Neural crest cell (in vitro differentiated cells): ENCODE data around the gene LRTM2. TPM values are rescaled to one million over a fixed set of nuclear protein-coding genes. Genes with fewer than 3 reads are reported as not detected.

Experiments
- DNase-seq: peaks from one replicate; pipeline ENCODE4 v3.0.0; 2021; ENCODE audit warnings: low read depth, mixed read lengths, low spot score
- H3K27ac Mint-ChIP-seq: one replicate; pipeline ENCODE4 v1.8.0; 2021; ENCODE audit warnings: mild to moderate bottlenecking, mixed read lengths; ENCODE audit not compliant: unreplicated experiment
- H3K27me3 Mint-ChIP-seq: 2 replicates; pipeline ENCODE4 v1.8.0; 2021; ENCODE audit warnings: low read depth, mild to moderate bottlenecking, mixed read lengths
- H3K36me3 Mint-ChIP-seq: 2 replicates; pipeline ENCODE4 v1.8.0; 2021; ENCODE audit warnings: low read depth, mild to moderate bottlenecking, mixed read lengths
- H3K4me1 Mint-ChIP-seq: 2 replicates; pipeline ENCODE4 v1.8.0; 2021; ENCODE audit warnings: mixed read lengths
- H3K4me3 Mint-ChIP-seq: one replicate; pipeline ENCODE4 v1.8.0; 2021; ENCODE audit warnings: mild to moderate bottlenecking, mixed read lengths
- H3K9me3 Mint-ChIP-seq: 2 replicates; pipeline ENCODE4 v1.8.0; 2021; ENCODE audit warnings: mixed read lengths
- CTCF ChIP-seq: fragments of 200-600 bp; sonication (generic); conservative IDR thresholded peaks from 2 replicates; pipeline ENCODE4 v1.5.0; 2021; ENCODE audit warnings: antibody characterized with exemption, mild to moderate bottlenecking
- total RNA-seq: library from RNA; stranded (reverse); gene quantifications from 2 replicates; pipeline ENCODE4 v1.2.1, GENCODE V29; 2021

The LRTM2 gene
- total RNA-seq, 1 donor from 2014 or later: 0.19 TPM

- H3K27ac Mint-ChIP-seq: peak overlapping the region; percentile 45
- TF ChIP-seq CTCF: no peak
- no peak for DNase-seq
- no peaks in the 10 kb centered on the region for H3K36me3 Mint-ChIP-seq
- H3K9me3 Mint-ChIP-seq: peaks cover 6% of the 10 kb centered on the region
- no peak overlapping the region for H3K4me3 Mint-ChIP-seq
- H3K4me1 Mint-ChIP-seq: no peaks in the 10 kb centered on the region
- H3K27me3 Mint-ChIP-seq: no peaks in the 10 kb centered on the region
These were observed 62.6 kb downstream of the LRTM2 start for GRCh38 chr12:1882850-1883470.

GRCh38 chr12:1883513-1883912 lies 63.1 kb downstream of the LRTM2 start:
- Mint-ChIP-seq H3K27ac (peak overlapping the region; percentile 45), H3K36me3 (no peaks in the 10 kb centered on the region), H3K27me3 (no peaks in the 10 kb centered on the region), H3K4me3 (no peak overlapping the region), H3K4me1 (no peaks in the 10 kb centered on the region), H3K9me3 (peaks cover 7% of the 10 kb centered on the region)
- TF ChIP-seq CTCF: no peak
- no peak for DNase-seq

DNA sequence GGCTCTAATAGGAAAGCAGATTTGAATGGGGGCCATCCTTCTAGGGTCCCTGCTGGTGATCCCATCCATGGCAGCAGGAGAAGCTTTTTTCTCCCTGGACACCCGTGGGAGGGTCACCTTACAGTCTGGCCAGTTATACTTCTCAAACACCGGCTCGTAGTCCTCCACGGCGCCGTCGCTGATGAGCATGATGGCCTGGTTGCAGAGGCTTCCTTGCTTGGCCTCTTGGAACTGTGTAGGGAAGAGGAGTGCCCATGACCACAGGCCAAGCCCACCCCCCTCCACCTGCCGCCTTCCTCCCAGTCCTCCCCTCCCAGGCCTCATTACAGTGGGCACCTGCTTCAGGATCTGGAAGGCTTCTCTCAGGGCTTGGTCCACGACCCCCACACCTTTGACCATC lies 64.3 kb downstream of the LRTM2 start:
- Mint-ChIP-seq H3K27me3 (no peaks in the 10 kb centered on the region), H3K4me1 (no peaks in the 10 kb centered on the region), H3K9me3 (peaks cover 9% of the 10 kb centered on the region), H3K36me3 (no peaks in the 10 kb centered on the region), H3K4me3 (no peak overlapping the region), H3K27ac (no peak overlapping the region)
- no peak for TF ChIP-seq CTCF
- no peak for DNase-seq

- no peak for TF ChIP-seq CTCF
- Mint-ChIP-seq H3K27ac (no peak overlapping the region), H3K9me3 (peaks cover 9% of the 10 kb centered on the region), H3K27me3 (no peaks in the 10 kb centered on the region), H3K36me3 (no peaks in the 10 kb centered on the region), H3K4me1 (no peaks in the 10 kb centered on the region), H3K4me3 (no peak overlapping the region)
- DNase-seq: no peak
These were observed 64.8 kb downstream of the LRTM2 start for GRCh38 chr12:1885082-1885596.

- no peaks in the 10 kb centered on the region for H3K4me1 Mint-ChIP-seq
- H3K9me3 Mint-ChIP-seq: peaks cover 9% of the 10 kb centered on the region
- H3K36me3 Mint-ChIP-seq: no peaks in the 10 kb centered on the region
- no peak overlapping the region for H3K27ac Mint-ChIP-seq
- TF ChIP-seq CTCF: no peak
- no peak overlapping the region for H3K4me3 Mint-ChIP-seq
- no peak for DNase-seq
- H3K27me3 Mint-ChIP-seq: no peaks in the 10 kb centered on the region
These were observed 65.4 kb downstream of the LRTM2 start for GRCh38 chr12:1885599-1886245.

Other genes with a start within 250 kb of the LRTM2 start
- 28.0 and 33.7 TPM in 2 replicates for gene FBXL14, start 226.0 kb upstream of the LRTM2 start, total RNA-seq
- 14.0 and 14.2 TPM in 2 replicates for gene WNT5B, start 191.3 kb upstream of the LRTM2 start, total RNA-seq
- gene ADIPOR2, start 129.5 kb upstream of the LRTM2 start, total RNA-seq: 56.7 and 59.4 TPM in 2 replicates
- gene CACNA2D4, start 98.1 kb downstream of the LRTM2 start, total RNA-seq: 0.72 and 1.3 TPM in 2 replicates
- gene DCP1B, start 183.9 kb downstream of the LRTM2 start, total RNA-seq: 19.2 and 19.8 TPM in 2 replicates
- gene CACNA1C, start 232.4 kb downstream of the LRTM2 start, total RNA-seq: 1.6 and 1.9 TPM in 2 replicates